ENCODE data around the gene CCDC177. TPM values are rescaled to one million over a fixed set of nuclear protein-coding genes. Genes with fewer than 3 reads are reported as not detected.

The CCDC177 gene
- not detected for total RNA-seq
- long read RNA-seq, result 0 reads

GRCh38 chr14:69574263-69574953 is at the start of gene CCDC177:
Gene CCDC177 (minus strand): TSS chr14:69574871. CDS start chr14:69573622, 1,249 bp downstream.
- intact Hi-C loops (cut with DNase I), result no loop called here
- no peak for DNase-seq (ENCODE audit: low spot score)

- intact Hi-C loops (cut with DNase I), result no loop called here
- DNase-seq (ENCODE audit: low spot score), result no peak
These were observed 49.5 kb upstream of the CCDC177 start for GRCh38 chr14:69624136-69624535.

- DNase-seq (ENCODE audit: low spot score), result no peak
- intact Hi-C loops (cut with DNase I), result no loop called here
These were observed 46.3 kb upstream of the CCDC177 start for GRCh38 chr14:69620981-69621380.

GRCh38 chr14:69620211-69620611 is 45.5 kb upstream of the CCDC177 start:
- DNase-seq (ENCODE audit: low spot score), result no peak
- intact Hi-C loops (cut with DNase I), result no loop called here

- intact Hi-C loops (cut with DNase I), result loop anchor here (5.0 kb wide), 1 partner anchor 38 kb away; no protein-coding TSS in a partner anchor
- DNase-seq (ENCODE audit: low spot score), result no peak
These were observed 44.3 kb upstream of the CCDC177 start for GRCh38 chr14:69619012-69619411.

- no peak for DNase-seq (ENCODE audit: low spot score)
- intact Hi-C loops (cut with DNase I), result loop anchor here (5.0 kb wide), 1 partner anchor 40 kb away; no protein-coding TSS in a partner anchor
These were observed 43.1 kb upstream of the CCDC177 start for GRCh38 chr14:69617796-69618195.

GRCh38 chr14:69616408-69616773 is 41.7 kb upstream of the CCDC177 start:
- intact Hi-C loops (cut with DNase I), result loop anchor here (5.0 kb wide), 1 partner anchor 41 kb away; no protein-coding TSS in a partner anchor
- no peak for DNase-seq (ENCODE audit: low spot score)

GRCh38 chr14:69615496-69616407 is 41.1 kb upstream of the CCDC177 start:
- intact Hi-C loops (cut with DNase I), result loop anchor here (5.0 kb wide), 1 partner anchor 42 kb away; no protein-coding TSS in a partner anchor
- DNase-seq (ENCODE audit: low spot score), result no peak

GRCh38 chr14:69615121-69615495 is 40.4 kb upstream of the CCDC177 start:
- no peak for DNase-seq (ENCODE audit: low spot score)
- intact Hi-C loops (cut with DNase I), result loop anchor here (5.0 kb wide), 1 partner anchor 42 kb away; no protein-coding TSS in a partner anchor

- peak; percentile 82 for DNase-seq (ENCODE audit: low spot score)
- intact Hi-C loops (cut with DNase I), result loop anchor here (5.0 kb wide), 1 partner anchor 33 kb away; no protein-coding TSS in a partner anchor
These were observed 39.9 kb upstream of the CCDC177 start for GRCh38 chr14:69614592-69614991.

- no peak for DNase-seq (ENCODE audit: low spot score)
- intact Hi-C loops (cut with DNase I), result loop anchor here (5.0 kb wide), 1 partner anchor 34 kb away; no protein-coding TSS in a partner anchor
These were observed 38.8 kb upstream of the CCDC177 start for GRCh38 chr14:69613312-69614073.

- intact Hi-C loops (cut with DNase I), result loop anchor here (5.0 kb wide), 1 partner anchor 35 kb away; no protein-coding TSS in a partner anchor
- no peak for DNase-seq (ENCODE audit: low spot score)
These were observed 38.1 kb upstream of the CCDC177 start for GRCh38 chr14:69612783-69613130.

- intact Hi-C loops (cut with DNase I), result loop anchor here (5.0 kb wide), 1 partner anchor 35 kb away; no protein-coding TSS in a partner anchor
These were observed 37.5 kb upstream of the CCDC177 start for GRCh38 chr14:69612014-69612782.

GRCh38 chr14:69611172-69612013 is 36.7 kb upstream of the CCDC177 start, which contains the start of gene SUSD6:
Gene SUSD6 (plus strand): TSS chr14:69611596. CDS start chr14:69658593, 46,997 bp downstream.
- DNase-seq (ENCODE audit: low spot score), result peak; percentile 97
- intact Hi-C loops (cut with DNase I), result loop anchor here (2.0 to 5.0 kb wide), 2 partner anchors 36 to 155 kb away; partner anchors contain the start of gene SRSF5

More at GRCh38 chr14:69612014-69612782, 37.5 kb upstream of the CCDC177 start:
- peak; percentile 77 for DNase-seq (ENCODE audit: low spot score)

- no peak for DNase-seq (ENCODE audit: low spot score)
- intact Hi-C loops (cut with DNase I), result loop anchor here (2.0 to 5.0 kb wide), 2 partner anchors 36 to 156 kb away; partner anchors contain the start of gene SRSF5
These were observed 36.2 kb upstream of the CCDC177 start for GRCh38 chr14:69610874-69611171.

- intact Hi-C loops (cut with DNase I), result loop anchor here (2.0 to 5.0 kb wide), 2 partner anchors 37 to 157 kb away; partner anchors contain the start of gene SRSF5
- DNase-seq (ENCODE audit: low spot score), result no peak
These were observed 35.6 kb upstream of the CCDC177 start for GRCh38 chr14:69610020-69610873.
